ENCODE results near the gene SYDE2.

The SYDE2 gene

DNA sequence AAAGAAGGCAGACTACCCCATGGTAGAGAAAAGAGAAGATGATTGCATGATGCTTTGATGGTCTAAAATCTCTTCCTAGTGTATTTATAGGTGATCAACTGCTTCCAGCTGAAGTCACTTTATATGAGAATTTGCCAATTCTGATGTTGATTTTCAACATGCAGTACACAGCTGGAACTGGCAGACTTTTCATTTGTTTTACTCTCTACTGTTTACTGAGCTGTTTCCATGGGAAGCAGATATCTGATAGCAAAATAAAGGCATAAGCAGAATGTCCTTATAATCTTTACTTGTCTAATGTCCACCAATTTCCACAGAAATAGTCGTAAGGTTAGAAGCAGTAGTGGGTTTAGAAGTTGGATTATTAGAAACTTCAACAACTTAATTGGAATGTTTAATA, 74.9 kb downstream of the SYDE2 start:
- DNase-seq (ENCODE audit: low spot score): no peak

DNA sequence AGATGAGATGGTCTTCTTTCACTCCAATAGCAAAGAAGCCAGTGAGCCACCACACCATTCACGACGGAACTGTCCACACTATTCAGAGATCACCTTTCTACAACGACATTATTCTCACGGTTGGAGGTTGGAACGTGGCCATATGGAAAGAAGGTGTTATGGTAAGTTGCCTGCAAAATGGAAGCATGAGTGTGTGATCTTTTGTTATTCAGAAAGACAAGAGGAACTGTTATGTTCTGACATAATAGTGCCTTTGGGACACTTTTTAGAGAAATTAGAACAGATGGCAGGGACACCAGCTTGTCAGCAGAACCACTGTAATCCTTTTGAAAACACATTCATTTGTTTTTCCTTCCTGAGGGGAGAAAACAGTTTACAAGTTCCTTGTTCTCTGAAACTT, 76.7 kb downstream of the SYDE2 start:
- no peak for DNase-seq (ENCODE audit: low spot score)

DNA sequence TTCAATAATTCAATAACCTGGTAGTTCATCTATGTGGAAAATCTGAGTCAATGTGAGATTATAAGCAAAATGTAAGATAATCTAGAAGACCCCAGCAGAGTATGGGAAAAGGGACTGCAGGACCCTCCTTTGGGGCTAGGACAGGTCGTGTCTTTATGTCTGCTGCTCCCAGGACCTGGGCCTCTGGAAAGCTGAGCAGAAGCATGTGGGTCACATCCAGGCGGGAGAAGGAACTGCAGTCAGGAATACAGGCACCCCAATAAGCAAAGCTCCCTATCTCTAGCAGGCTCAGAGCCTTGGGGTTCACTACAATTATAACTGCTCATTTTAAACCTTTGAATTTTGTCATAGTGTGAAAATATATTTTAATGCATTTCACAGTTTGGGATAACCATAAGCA, 78.6 kb downstream of the SYDE2 start:
- no peak for DNase-seq (ENCODE audit: low spot score)

DNA sequence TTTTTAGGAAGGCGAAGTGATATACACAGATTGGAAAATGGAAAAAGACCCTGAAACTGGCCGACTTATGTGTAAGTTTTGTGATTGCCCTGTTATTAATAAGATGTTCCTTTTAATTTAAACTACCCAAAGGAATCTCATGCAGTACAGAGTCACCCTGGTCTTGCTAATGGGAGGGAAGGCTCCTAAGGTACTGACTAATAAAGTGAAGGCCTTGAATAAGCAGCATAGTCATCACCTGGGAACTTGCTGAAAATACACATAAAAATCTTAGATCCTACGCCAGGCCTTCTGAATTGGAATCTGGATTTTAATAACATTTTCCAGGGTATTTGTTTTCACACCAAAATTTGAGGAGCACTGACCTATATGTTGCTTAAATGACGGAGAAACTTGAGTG, 79.1 kb downstream of the SYDE2 start:
- no peak for DNase-seq (ENCODE audit: low spot score)

DNA sequence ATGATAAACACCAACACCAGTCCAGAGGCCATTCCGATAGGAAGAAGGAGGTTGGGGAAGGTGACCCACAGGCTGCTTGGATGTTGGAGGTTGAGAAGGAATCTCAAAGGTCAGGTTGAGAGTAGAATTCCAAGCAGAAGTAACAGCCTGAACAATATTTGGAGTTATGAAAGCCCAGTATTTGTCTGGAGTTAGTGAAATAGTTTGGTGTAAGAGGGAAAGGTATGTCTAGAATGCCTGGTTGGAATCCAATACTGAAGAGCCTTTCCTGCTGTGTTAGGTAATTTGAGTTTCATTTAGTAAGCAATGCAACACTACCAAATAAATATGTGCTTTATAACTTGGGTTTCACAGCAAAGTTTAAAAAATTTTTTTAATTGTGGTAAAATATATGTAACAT, 82.1 kb downstream of the SYDE2 start:
- no peak for DNase-seq (ENCODE audit: low spot score)

DNA sequence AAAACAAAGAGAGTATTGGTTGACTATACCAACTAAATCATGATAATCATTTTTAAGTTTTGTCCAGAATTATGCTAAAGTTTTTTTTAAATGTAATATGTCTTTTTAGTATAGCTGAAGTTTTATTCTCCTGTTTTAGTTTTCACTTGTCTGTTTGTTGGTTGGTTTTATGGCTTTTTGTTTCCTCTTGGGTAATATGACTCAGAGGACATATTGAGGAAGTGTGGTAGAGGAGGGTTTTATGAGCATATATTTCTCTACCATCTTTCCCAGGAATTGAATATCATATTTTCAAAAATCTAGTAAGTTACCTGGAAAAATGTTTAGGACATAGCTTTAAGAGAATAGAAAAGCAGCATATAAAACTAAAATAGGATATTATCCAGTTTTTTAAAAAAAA, 84.0 kb downstream of the SYDE2 start:
- DNase-seq (ENCODE audit: low spot score): no peak

GRCh38 chr1:85115933-85116332, 84.9 kb downstream of the SYDE2 start:
- no peak for DNase-seq (ENCODE audit: low spot score)

- no peak for DNase-seq (ENCODE audit: low spot score)
Observed at GRCh38 chr1:85111695-85112094, 89.1 kb downstream of the SYDE2 start.

- peak; percentile 38 for DNase-seq (ENCODE audit: low spot score)
Observed at GRCh38 chr1:85109475-85109874, 91.3 kb downstream of the SYDE2 start.
